Astrocyte of the spinal cord (primary cell): Measurements from ENCODE around the gene GJA1.
A peak's percentile ranks its signal among the peaks of the same experiment; 100 is the strongest.

ENCODE experiments used
- DNase-seq: peaks from one replicate; pipeline ENCODE4 v3.0.0; 2011; ENCODE audit warnings: low read depth, low spot score
- H3K4me3 ChIP-seq: 2 replicates; pipeline ENCODE4 v1.5.1; 2011; ENCODE audit warnings: low read depth, mild to moderate bottlenecking, low read length, moderate library complexity
- CTCF ChIP-seq: IDR thresholded peaks from 2 replicates; pipeline ENCODE4 v1.5.1; 2012; ENCODE audit warnings: low read depth, mild to moderate bottlenecking, low read length, inconsistent platforms
- in situ Hi-C: cut with HindIII; loops from 2 replicates; pipeline ENCODE4 v1.10.0; 2017; ENCODE audit warnings: low sequenced_read_pairs

GJA1 gene

DNA sequence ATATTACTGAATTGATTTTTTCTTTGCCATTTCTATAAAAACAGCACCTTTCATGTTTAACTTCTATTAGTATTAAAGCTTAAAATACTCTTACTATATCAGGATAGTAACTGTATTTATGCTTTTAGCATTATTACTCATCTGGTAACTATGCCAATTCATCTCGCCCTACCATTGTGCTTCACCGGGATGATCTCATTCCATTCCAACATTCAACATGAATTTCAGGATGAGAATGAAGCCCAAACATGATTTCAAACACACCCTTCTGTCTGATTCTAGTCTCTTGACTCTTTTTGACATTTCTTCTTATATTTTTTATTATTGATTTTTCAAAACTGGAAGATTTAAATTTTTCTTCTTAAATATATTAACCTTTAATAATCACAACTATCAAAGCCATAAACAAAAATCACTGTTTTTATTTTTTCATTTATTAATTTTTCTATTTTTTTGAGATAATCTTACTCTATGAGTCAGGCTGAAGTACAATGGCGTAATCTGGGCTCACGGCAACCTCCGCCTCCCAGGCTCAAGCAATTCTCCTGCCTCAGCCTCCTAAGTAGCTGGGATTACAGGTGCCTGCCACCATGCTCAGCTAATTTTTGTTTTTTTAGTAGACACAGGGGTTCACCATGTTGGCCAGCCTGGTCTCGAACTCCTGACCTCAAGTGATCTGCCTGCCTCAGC lies 46.7 kb downstream of the GJA1 start:
- peak; percentile 74 for DNase-seq
- in situ Hi-C loops, result no loop called here
- no peak overlapping the region for H3K4me3 ChIP-seq
- TF ChIP-seq CTCF, result no peak

GRCh38 chr6:121482751-121483150 lies 47.3 kb downstream of the GJA1 start:
- TF ChIP-seq CTCF, result no peak
- in situ Hi-C loops, result no loop called here
- H3K4me3 ChIP-seq, result no peak overlapping the region
- no peak for DNase-seq

DNA sequence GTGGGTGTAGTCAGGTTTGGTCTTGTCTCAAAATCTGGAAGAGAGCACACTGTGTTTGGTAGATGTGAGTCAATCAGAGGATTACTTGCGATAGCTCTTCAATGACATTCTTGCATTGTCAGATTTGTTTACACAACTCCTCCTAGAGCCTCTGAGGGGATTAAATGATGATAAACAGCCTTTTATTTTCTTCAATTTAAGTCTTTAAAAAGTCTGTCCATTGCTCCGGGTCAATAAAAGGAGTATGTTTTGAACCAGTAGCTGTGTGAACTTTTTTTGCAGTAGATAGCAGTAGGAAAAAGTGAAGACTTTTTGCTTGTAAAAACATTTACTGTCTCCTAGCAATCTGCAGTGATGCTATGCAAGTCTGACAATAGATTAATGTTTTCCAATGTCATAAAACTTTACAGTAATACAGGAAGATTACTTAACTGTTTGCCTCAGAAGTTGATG lies 49.9 kb downstream of the GJA1 start:
- no peak for TF ChIP-seq CTCF
- in situ Hi-C loops, result no loop called here
- DNase-seq, result peak; percentile 16
- H3K4me3 ChIP-seq, result no peak overlapping the region

- no peak overlapping the region for H3K4me3 ChIP-seq
Observed at GRCh38 chr6:121491576-121491975, 56.1 kb downstream of the GJA1 start.

GRCh38 chr6:121492536-121492935 lies 57.1 kb downstream of the GJA1 start:
- no peak for TF ChIP-seq CTCF
- H3K4me3 ChIP-seq, result no peak overlapping the region
- in situ Hi-C loops, result no loop called here
- DNase-seq, result no peak

More at GRCh38 chr6:121491576-121491975, 56.1 kb downstream of the GJA1 start:
- in situ Hi-C loops, result no loop called here
- no peak for DNase-seq
- no peak for TF ChIP-seq CTCF

DNA sequence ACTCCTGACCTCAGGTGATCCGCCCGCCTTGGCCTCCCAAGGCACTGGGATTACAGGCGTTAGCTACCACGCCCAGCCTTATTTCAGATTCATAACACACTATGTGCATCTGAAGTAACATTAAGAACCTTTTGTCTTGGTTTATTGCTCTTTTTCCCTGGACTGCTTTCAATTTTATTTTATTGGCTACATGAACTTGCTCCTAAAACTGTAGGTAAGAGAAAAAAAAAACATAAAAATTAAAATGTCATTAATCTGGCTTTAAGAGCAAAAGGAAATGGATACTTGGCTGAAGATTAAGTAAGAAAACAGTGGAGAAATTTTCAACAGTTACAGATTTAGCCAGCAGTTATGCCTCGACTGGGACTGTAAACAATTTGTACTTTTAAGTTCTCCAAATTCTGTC lies 62.5 kb downstream of the GJA1 start:
- in situ Hi-C loops, result no loop called here
- no peak for TF ChIP-seq CTCF
- no peak overlapping the region for H3K4me3 ChIP-seq
- no peak for DNase-seq
